Measurements from ENCODE around the gene SOX8.

Gene SOX8

DNA sequence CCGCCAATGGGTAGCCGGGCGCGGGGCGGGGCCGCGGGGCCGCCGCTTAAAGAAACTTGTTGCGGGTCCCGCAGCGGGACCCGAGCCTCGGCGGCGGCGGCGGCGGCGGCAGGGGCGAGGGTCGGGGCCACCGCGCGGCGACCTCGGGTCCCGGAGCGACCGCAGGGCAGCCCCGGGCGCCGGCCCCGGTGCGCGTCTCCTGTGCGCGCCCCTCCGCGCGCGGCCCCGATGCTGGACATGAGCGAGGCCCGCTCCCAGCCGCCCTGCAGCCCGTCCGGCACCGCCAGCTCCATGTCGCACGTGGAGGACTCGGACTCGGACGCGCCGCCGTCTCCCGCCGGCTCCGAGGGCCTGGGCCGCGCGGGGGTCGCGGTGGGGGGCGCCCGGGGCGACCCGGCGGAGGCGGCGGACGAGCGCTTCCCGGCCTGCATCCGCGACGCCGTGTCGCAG, at the start of gene SOX8:
SOX8 (plus strand) TSS at position 76 of the 450 bp plus-strand sequence; CDS start at position 229, 153 bp downstream.
- TF ChIP-seq, protein P1, sequence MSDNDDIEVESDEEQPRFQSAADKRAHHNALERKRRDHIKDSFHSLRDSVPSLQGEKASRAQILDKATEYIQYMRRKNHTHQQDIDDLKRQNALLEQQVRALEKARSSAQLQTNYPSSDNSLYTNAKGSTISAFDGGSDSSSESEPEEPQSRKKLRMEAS (IDR thresholded peaks at IDR 0.05): 0 out of 2 replicates have a peak, but pooled peaks have one; percentile 15
- TF ChIP-seq EGR1 (IDR thresholded peaks at IDR 0.05): no peak

DNA sequence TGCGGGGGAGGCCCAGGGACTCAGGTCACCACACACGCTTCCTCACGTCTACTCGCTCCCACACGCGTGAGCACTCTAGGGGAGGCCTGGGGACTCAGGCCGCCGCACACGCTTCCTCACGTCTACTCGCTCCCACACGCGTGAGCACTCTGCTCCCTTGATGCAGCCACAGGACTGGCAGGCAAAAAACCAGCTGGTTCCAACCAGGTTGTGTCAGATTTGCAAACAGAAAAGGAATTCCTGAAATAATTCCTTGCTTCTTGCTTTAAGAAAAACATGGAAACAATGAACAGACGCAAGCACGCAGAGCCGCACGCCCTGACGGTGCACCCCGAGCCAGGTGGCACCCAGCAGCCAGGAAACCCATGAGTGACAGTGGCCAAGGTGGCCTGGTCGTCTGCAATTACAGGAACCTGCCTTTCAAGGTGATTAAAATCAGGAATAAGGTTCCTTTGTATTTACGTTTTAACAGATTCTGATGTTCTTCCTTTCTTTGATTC, 48.7 kb upstream of the SOX8 start:
- no peak for TF ChIP-seq TEAD4 (IDR thresholded peaks at IDR 0.05)
- no peak for TF ChIP-seq TAF1 (IDR thresholded peaks at IDR 0.05; ENCODE audit: low read depth)
- no peak for TF ChIP-seq FOXM1 (IDR thresholded peaks at IDR 0.05; ENCODE audit: borderline replicate concordance, low read depth)
- TF ChIP-seq CREB1 (IDR thresholded peaks at IDR 0.05; ENCODE audit: low read depth): no peak
- TF ChIP-seq, protein P1 (IDR thresholded peaks at IDR 0.05): no peak
- TF ChIP-seq NFIC (IDR thresholded peaks at IDR 0.05): no peak
- TF ChIP-seq EP300 (IDR thresholded peaks at IDR 0.05; ENCODE audit: borderline replicate concordance): no peak
- TF ChIP-seq YY1 (IDR thresholded peaks at IDR 0.05; ENCODE audit: low read depth): no peak
- TF ChIP-seq RAD21 (IDR thresholded peaks at IDR 0.05; ENCODE audit: low read depth): no peak
- no peak for TF ChIP-seq TCF12 (IDR thresholded peaks at IDR 0.05; ENCODE audit: low read depth)
- no peak for TF ChIP-seq ZBTB7A (IDR thresholded peaks at IDR 0.05; ENCODE audit: low read depth)
- TF ChIP-seq, protein P2, sequence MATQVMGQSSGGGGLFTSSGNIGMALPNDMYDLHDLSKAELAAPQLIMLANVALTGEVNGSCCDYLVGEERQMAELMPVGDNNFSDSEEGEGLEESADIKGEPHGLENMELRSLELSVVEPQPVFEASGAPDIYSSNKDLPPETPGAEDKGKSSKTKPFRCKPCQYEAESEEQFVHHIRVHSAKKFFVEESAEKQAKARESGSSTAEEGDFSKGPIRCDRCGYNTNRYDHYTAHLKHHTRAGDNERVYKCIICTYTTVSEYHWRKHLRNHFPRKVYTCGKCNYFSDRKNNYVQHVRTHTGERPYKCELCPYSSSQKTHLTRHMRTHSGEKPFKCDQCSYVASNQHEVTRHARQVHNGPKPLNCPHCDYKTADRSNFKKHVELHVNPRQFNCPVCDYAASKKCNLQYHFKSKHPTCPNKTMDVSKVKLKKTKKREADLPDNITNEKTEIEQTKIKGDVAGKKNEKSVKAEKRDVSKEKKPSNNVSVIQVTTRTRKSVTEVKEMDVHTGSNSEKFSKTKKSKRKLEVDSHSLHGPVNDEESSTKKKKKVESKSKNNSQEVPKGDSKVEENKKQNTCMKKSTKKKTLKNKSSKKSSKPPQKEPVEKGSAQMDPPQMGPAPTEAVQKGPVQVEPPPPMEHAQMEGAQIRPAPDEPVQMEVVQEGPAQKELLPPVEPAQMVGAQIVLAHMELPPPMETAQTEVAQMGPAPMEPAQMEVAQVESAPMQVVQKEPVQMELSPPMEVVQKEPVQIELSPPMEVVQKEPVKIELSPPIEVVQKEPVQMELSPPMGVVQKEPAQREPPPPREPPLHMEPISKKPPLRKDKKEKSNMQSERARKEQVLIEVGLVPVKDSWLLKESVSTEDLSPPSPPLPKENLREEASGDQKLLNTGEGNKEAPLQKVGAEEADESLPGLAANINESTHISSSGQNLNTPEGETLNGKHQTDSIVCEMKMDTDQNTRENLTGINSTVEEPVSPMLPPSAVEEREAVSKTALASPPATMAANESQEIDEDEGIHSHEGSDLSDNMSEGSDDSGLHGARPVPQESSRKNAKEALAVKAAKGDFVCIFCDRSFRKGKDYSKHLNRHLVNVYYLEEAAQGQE (IDR thresholded peaks at IDR 0.05; ENCODE audit: low read depth): no peak
- TF ChIP-seq, protein P3, sequence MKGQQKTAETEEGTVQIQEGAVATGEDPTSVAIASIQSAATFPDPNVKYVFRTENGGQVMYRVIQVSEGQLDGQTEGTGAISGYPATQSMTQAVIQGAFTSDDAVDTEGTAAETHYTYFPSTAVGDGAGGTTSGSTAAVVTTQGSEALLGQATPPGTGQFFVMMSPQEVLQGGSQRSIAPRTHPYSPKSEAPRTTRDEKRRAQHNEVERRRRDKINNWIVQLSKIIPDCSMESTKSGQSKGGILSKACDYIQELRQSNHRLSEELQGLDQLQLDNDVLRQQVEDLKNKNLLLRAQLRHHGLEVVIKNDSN (IDR thresholded peaks at IDR 0.05): no peak
- no peak for TF ChIP-seq EGR1 (IDR thresholded peaks at IDR 0.05)
- TF ChIP-seq CEBPB (IDR thresholded peaks at IDR 0.05): no peak

DNA sequence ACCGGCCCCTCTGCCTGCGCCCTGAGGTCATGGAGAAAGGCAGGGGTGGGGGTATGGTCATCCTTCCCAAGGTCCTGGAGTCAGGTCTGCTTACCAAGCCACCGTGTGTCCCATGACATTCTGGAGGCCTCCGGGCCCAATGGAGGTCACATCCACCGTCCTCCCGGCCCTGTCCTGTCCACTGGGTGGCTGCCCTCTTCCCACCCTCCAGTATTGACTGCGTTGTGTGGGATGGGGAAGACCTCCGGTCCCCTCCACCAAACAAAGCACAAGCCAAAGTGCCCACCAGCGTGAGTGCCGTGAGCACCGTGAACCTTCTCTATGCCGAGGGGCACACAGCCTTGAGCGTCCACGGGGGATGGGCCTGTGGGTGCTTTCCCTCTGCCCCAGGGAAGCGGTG, 48.0 kb upstream of the SOX8 start:
- TF ChIP-seq, protein P3 (IDR thresholded peaks at IDR 0.05): no peak
- TF ChIP-seq CEBPB (IDR thresholded peaks at IDR 0.05) (no peak), ZBTB7A (IDR thresholded peaks at IDR 0.05; ENCODE audit: low read depth) (no peak), FOXM1 (IDR thresholded peaks at IDR 0.05; ENCODE audit: borderline replicate concordance, low read depth) (no peak), TCF12 (IDR thresholded peaks at IDR 0.05; ENCODE audit: low read depth) (no peak), RAD21 (IDR thresholded peaks at IDR 0.05; ENCODE audit: low read depth) (no peak), TEAD4 (IDR thresholded peaks at IDR 0.05) (no peak), NFIC (IDR thresholded peaks at IDR 0.05) (no peak), EGR1 (IDR thresholded peaks at IDR 0.05) (no peak), EP300 (IDR thresholded peaks at IDR 0.05; ENCODE audit: borderline replicate concordance) (no peak), YY1 (IDR thresholded peaks at IDR 0.05; ENCODE audit: low read depth) (no peak), CREB1 (IDR thresholded peaks at IDR 0.05; ENCODE audit: low read depth) (no peak), TAF1 (IDR thresholded peaks at IDR 0.05; ENCODE audit: low read depth) (no peak)
- TF ChIP-seq, protein P1 (IDR thresholded peaks at IDR 0.05): no peak
- TF ChIP-seq, protein P2 (IDR thresholded peaks at IDR 0.05; ENCODE audit: low read depth): no peak

DNA sequence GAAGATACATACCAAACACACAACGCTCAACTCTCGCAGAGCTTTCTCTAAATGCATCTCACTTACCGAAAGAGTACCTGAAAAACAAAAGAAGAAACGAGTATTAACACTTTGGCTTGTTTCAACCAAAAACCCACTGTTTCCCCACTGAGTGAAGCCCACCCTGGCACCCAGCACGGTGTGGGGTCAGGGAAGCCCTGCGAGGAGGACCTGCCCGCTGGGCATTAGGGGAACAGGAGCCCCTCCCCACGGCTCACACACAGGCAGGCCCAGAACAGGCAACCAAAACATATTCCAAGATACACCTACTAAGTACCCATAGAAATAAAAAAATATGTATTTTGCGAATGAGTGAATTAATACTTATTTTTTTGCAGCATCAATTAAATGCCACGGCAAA, 47.4 kb upstream of the SOX8 start:
- TF ChIP-seq TEAD4 (IDR thresholded peaks at IDR 0.05): no peak
- no peak for TF ChIP-seq FOXM1 (IDR thresholded peaks at IDR 0.05; ENCODE audit: borderline replicate concordance, low read depth)
- TF ChIP-seq CEBPB (IDR thresholded peaks at IDR 0.05): no peak
- TF ChIP-seq, protein P1 (IDR thresholded peaks at IDR 0.05): no peak
- no peak for TF ChIP-seq TCF12 (IDR thresholded peaks at IDR 0.05; ENCODE audit: low read depth)
- TF ChIP-seq NFIC (IDR thresholded peaks at IDR 0.05): no peak
- TF ChIP-seq, protein P2 (IDR thresholded peaks at IDR 0.05; ENCODE audit: low read depth): no peak
- TF ChIP-seq TAF1 (IDR thresholded peaks at IDR 0.05; ENCODE audit: low read depth): no peak
- TF ChIP-seq RAD21 (IDR thresholded peaks at IDR 0.05; ENCODE audit: low read depth): no peak

Measured in Ishikawa (cell line).